ENCODE data around the gene CAMTA1.
"Not testable (repeated sequence)": the region's sequence is repeated elsewhere in the genome, so short reads cannot be mapped to it uniquely, and the experiment has no call there.

CAMTA1 gene

DNA sequence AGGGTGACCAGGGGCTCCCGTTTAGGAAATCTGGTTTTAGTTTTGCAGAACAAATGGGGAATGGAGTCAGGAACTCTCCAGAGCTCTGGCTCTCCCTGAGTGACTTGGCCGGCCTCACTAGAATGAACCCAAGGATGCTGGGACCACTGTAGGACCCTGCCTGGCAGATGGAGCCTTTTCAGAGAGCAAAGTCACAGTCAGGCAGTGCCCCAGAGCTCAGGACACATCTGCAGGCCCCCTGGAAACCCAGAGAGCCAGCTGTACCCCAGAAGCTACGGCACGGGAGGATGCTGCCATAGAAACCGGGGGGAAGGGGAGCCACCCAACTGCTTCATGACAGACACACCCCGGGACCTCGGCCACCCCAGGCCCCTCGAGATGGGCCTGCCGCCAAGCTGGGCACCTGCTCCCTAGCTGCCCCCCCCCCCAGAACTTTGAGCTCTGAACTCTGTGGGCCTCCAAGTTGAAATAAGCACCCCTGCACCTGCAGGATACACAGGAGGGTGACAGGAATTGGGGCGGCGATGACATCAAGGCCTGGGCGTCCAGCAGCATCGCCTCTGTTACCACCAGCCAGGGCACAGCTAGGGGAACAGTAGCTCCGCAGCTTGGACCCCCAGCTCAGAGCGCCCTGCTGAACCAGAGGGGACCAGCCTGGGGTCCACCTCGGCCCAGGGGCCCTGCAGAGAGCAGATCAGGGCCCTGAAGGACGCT lies 894.1 kb downstream of the CAMTA1 start:
- no peak for DNase-seq

DNA sequence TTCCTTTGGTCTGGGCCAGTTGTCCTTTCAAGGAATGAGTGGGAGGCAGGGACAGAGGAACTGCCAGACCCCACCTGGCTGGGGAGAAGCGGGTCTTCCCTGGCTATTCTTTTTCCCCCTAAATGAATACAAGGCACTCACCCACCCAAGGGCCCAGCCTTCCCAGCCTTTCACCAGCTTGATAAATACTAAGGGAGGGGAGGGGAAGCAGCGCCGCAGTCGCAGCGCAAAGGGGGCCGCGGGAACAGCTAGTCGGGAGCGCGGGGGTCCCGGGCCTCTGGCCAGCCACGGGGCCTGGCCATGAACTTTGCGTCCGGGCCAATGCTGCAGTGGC lies 894.6 kb downstream of the CAMTA1 start:
- DNase-seq, result no peak

DNA sequence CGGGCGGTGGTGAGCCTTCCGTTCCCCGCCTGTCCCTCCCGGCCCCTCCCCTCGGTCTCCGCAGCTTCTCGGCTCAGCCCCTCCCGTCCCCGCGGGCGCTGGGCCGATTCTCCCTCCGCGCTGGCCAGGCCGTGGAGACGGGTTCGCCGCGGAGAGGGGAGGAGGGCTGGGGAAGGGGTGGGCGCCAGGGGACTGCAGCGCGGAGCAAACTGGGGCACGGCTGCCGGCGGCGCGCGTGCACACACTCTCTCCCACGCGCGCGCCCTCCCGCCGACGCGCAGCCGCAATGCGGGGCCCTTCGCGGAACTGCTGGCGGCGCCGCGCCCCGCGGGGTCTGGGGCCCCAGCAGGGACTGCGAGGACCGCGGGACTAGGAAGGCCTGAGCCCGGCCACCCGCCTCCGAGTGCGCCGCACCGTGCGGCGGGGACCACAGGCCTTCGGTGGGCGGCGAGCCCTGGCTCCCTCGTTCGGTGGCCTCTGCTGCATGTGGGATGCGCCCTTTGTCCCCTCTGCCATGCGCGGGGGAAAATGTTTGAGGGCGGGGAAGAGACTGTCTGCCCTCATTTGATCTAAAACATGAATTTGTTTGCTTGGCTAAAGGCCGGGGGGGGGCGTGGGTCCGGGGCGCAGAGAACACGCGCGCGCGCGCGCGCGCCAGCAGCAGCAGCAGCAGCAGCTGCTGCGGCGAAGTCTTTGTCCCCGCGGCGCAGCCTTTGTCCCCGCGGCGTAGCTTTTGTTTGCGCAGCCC lies 895.1 kb downstream of the CAMTA1 start:
- peak; percentile 42 for DNase-seq

DNA sequence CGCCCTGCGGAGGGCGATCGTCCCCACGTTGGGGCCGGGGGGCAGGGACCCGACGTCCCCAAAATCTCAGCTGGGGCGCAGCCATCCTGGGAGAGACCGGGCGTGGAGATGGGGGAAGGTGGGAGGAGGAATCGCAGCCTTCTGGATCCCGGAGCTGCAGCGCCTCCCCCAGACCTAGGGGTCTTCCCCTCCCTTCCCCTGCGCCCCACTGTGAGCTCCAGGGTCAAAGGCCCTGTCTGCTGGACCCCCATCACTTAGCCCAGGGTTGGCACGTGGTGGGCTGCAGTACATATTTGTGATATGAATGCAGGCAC lies 895.7 kb downstream of the CAMTA1 start:
- no peak for DNase-seq

DNA sequence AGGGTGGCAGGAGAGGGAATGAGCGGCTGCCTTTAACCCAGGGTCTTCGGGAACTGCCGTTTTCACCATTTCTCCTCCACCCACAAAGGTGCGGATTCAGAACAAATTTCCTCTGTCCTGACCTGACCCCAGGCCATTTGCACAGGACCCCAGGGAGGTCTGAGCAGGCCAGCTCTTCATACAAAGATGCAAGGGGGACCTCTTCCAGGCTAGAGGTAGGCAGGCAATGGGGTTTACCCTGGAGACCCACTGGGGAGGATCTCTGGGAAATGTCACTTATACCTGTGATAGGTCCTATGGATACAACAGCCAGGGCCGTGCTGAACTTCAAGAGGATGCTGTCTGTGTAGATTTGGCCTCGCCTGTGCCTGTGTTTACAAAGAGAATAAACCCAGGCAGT lies 896.1 kb downstream of the CAMTA1 start:
- DNase-seq, result no peak

DNA sequence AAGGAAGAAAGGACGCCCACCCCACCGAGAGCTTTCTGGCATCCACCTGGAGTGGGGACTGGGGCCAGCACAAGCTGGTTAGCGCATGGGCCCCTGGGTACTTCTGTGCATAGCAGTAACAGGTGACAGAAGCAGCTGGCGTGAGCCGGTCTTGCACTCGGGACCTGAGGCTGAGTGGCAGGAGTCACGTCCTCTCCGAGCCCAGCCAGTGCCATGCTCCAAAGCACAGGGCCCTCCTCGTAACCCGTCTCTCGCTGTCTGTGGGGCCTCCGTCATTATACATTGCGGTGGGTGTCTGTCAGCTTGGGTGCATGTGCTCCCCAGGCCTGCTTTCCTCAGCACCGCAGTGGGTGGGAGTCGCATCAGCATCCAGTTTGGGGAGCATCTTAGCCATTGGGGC lies 898.3 kb downstream of the CAMTA1 start:
- no peak for DNase-seq

DNA sequence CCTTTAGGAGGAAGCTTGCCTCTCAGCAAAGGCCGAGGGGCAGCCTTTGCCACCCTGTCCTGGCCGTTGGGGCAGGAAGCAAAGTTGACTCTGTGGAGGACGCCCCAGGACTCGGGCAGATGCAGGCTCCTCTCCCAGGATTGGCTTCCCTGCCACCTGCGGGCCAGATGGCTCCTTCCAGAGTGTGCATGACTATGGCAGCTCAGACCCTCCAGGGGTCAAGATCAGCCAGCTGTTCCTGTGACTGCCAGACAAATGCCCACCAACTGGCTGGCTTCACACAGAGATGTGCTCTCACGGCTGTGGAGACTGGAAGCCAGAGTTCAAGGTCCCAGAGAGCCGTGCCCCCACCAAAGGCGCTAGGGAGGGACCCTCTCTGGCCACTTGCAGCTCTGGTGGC lies 898.9 kb downstream of the CAMTA1 start:
- no peak for DNase-seq

DNA sequence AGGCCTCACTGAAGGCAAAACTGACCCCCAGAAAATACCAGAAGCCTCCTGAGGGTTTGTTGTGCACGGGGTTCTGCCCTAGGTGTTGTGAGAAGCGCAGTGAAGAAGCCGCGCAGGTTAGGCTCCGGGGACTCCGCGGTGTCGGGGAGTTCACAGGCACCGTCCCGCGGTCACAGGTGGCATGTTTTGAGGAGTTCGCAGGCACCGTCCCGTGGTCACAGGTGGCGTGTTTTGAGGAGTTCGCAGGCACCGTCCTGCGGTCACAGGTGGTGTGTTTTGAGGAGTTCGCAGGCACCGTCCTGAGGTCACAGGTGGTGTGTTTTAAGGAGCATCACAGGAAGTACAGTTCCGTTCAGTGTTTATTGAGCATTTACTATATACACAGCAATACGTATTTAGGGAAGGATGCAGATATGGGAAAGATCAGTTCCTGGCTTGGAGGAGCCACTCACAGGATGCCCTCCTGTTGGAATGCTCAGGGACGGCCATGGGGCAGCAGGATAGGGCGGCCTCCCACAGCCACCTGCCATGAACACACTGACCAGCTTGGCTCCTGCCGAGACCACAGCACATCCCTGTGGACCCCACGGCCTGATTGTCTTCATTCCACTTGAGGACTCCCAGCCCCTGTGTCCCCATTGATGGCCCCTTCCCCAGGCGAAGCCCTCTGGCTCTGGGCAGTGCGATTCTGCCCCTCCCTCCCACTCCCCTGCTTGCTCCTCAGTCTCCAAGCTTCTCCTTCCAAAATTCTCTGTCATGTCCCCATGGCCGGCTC lies 899.8 kb downstream of the CAMTA1 start:
- no peak for DNase-seq

DNA sequence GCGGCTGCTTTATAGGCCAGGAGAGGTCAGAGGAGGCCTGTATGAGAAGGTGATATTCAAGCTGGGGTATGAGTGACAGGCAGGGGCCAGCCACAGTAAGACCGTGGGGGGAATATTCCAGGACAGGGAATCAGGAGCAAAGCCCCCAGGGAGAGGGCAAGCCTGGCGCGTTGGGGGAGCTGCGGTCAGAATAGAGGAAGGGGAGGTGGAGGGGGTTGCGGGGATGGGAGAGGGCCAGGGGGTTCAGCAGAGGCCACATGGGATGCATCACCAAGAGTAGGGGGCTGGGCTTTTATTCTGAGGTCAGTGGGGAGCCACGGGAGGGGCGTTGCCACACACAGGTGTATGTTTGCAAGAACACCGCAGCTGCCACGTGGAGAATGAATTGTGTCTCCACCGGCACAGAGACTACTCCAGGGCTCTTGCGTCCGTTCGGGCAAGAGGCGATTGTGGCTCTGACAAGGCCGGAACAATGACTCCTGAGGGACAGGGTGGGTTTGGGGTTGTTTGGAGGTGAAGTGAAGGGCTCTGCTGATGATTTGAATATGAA lies 901.1 kb downstream of the CAMTA1 start:
- DNase-seq, result no peak

DNA sequence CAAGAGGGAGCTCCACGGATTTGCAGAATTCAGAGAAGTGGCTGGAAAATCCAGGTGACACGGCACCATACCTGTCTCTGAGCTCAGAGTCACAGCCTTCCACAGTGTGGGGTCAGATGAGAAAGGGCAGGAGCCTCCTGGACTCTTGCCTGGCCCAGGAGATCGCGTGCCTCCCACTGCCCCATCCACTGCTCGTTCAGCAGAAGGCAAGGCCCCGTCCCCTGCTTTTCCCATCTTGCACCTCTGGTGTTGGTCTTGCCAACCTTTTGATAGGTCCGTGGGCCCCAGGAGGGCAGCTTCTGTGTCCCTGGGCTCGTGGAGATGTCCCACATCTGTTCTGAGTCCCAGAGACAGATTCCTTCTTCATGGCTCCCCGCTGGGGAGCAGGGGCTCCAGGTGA lies 902.2 kb downstream of the CAMTA1 start:
- no peak for DNase-seq

DNA sequence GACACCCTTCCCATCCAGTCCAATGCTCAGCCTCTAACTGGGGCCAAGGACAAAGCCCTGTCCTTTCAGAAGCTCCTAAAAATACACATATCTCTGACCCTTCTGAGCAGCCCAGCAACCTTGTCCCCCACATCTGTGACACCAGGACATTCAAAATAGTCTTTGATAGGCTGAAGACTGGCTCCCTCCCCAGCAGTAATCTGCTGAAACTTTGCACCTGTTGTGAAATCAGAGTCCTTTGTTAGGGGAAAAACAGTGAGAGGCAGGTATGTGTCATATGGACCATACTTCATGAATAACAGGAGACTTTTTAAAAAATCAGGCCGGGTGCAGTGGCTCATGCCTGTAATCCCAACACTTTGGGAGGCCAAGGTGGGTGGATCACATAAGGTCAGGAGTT lies 903.4 kb downstream of the CAMTA1 start:
- DNase-seq, result no peak

DNA sequence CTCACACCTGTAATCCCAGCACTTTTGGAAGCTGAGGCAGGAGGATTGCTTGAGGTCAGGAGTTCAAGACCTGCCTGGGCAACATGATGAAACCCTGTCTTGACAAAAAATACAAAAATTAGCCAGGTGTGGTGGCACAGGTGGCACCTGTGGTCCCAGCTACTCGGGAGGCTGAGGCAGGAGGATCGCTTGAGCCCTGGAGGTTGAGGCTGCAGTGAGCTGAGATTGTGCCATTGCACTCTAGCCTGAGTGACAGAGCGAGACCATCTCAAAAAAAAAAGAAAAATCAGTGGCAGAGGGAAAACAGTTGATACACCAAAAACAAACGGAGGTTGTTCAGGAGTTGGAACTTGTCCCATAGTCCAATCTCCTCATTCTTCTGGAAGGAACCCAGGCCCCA lies 904.1 kb downstream of the CAMTA1 start:
- DNase-seq, result not testable (repeated sequence)

DNA sequence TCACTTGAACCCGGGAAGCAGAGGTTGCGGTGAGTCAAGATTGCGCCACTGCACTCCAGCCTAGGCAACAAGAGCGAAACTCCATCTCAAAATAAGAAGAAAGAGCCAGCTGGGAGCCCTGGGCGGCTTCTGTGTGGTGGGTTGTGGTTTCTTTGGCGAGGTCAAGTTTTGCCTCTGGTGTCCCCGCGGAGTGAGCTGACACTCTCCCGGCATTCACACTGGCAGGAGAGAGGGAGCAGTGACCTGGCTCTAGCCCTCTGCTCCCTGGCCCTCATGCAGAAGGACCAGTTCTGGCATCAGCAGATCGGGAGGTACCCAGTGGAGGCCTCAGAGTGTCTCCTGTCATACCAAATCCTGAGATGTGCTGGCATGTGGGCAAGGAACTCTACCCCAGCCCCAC lies 904.8 kb downstream of the CAMTA1 start:
- DNase-seq, result no peak

DNA sequence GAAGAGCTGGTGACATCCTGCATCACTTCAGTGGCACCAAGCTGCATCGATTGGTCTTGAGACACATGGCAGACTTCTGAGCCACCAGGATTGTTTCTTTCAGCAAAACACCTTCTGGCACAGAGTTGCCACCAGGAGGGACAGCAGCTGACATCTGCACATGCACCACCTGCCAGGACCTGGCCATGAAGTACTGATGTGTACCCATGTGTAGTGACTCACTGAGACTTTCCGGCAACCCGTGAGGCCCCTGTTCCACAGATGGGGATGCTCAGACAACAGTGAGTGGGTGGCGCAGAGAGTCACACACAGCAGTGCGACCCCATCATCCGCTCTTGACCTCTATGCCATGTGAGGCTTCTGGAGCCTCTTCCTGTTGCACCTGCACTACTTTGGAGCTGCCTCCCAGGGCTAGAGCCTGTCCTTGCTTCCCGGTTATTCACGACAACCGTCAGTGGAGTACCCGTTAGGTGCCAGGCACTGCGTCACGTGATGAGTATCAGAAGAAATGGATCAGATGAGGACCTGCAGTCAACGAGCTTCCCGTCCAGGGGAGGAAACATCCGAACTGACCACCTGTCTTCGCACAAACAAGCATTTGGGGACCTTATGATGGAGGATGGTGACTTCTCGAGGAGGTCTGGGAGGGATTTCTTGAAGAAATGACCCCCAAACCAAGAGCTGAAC lies 905.4 kb downstream of the CAMTA1 start:
- DNase-seq, result no peak

DNA sequence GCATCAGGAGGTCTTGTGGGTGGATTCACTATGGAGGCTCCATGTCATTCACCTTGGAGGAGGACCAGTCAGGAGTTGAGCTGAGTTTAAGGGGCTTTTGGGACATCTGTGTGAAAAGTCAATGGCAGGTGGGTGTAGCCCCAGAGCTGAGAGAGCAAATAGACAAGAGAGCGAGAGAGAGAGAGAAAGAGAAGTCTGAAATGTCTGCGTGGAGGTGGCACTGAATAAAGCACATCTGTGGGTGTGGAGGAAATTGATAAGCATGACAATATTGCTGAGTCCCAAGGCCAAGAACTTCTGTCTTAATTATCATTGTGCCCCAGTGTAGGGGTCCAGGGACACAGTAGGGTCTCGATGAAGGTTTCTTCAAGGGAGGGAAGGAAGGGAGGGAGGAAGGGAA lies 906.3 kb downstream of the CAMTA1 start:
- no peak for DNase-seq

DNA sequence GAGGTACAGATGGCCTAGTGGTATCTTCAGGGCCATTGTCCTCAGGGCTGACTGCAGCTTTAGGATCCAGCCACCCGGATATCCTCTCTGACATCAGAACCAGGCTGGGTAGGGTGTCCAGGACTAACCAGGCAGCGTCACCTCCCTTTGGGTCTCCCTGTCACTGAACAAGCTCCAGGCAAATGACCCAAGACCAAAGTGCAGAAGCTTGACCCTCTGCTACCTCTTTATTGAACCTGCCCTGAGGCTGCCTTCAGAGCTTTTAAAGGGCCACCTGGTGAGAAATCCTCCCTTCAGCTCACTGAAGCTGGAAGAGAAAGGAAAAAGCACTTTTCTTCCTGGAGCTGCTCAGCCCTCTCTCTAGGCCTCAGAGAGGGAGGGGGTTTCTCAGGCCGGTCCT lies 906.8 kb downstream of the CAMTA1 start:
- DNase-seq, result no peak

DNA sequence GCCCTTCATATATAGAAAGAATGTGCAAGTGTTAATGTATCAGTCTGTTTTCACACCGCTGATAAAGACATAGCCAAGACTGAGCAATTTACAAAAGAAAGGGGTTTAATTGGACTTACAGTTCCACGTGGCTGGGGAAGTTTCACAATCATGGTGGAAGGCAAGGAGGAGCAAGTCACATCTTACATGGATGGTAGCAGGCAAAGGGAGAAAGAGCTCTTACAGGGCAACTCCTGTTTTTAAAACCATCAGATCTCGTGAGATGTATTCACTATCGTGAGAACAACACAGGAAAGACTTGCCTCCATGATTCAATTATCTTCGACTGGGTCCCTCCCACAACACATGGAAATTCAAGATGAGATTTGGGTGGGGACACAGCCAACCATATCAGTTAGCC lies 907.8 kb downstream of the CAMTA1 start:
- not testable (repeated sequence) for DNase-seq

DNA sequence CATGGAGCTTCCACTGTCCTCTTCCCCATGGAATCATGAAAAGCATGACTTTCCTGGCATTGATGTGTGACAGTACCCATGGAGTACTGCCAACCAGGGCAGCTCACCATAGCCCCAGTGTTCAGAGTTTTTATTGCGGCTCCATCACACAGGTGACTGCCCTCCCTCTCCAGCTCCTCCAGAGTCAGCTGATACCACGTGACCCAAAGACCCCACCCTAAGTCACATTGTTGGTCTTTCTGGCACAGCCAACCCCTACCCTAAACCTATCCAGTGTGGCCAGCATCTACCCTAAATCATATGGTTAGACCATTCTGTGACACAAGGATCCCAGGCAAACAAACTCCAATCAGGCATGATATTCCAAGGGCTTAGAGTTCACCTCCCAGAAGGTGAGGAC lies 908.4 kb downstream of the CAMTA1 start:
- no peak for DNase-seq

DNA sequence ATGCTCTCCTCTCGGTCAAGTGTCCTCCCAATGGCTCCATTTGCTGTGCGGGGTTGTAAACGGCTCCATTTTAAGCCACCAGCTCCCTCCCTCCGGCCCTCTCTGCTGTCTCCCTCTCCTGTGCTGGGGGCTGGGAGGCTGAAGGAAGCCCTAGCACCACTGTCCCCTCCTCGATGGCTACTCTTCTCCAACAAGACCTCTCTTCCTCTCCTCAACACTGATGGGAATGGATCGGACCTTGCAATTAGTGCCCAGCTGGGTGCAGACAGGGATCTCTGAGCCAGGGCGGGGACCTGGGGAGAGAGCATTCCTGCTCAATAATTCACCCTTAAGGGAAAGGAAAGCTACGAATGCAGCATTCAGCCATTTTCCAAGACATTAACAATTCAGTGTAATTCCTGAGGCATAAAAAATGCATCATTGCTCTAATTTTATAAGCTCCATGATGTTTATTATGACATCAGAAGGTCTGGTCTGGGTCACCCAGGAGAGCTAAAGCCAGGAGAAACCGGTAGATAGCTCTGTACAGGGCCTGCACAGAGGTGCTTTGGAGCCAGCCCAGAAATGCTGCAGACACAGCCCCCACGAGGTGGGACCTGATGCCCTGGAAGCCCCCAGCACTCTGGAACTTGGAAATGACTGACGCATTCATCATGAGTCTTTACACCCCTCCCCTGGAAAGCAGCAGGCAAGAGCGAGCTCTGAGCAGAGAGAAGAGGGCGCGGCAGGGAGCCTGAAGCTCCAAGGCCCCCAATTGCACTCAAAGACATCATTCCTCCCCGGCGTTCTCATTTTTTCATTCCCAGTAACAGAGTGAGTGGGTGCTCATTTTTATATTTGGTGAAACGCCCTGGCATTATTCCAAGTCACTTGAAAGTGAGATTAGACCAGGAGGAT lies 909.6 kb downstream of the CAMTA1 start:
- DNase-seq, result no peak

DNA sequence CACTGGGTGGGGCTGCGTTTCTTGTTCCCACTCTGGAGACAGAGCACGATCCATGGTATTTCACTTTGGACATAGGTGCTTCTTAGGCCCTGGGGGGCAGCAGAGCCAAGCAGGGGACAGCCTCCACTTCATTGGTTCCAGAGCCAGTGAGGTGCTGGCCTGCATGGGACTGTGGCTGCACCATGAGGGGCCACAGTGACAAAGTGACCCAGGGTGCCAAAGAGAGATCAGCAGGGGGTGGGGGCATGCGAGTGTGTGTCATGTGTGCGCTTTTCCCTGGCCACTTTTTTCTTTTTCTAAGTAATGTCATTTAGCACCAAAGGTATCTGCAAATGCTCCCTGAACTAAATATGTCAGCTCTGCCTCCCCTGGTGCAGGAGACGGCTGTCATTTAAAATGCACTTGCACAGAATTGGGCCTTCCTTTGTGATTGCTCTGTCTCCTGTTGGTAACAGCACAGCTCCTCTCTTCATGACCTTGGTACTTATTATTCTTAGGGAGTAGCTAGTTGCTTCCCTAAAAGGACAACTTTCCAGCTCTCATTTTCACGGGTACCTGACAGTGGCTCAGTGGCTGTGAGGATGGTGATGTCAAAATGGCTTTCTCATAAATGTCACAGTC lies 910.4 kb downstream of the CAMTA1 start:
- DNase-seq, result no peak

DNA sequence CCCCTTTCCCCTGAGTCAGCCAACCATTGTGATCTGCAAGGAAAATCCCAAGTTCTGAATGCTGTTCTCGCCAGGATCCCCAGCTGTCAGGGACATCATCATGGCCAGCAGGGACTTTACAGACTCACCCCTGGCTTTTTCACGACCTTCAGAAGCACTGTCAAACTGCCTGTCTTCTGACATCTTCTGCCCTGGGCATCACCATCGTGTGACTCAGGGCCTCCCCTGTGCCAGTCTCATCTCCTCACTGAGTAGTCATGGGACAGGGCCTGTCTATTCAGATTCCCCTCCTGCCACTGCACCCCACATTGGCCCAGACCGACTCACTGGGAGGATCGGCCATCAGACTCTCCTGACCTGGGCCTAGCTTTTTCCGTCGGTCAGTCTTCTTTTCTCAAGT lies 913.4 kb downstream of the CAMTA1 start:
- no peak for DNase-seq

DNA sequence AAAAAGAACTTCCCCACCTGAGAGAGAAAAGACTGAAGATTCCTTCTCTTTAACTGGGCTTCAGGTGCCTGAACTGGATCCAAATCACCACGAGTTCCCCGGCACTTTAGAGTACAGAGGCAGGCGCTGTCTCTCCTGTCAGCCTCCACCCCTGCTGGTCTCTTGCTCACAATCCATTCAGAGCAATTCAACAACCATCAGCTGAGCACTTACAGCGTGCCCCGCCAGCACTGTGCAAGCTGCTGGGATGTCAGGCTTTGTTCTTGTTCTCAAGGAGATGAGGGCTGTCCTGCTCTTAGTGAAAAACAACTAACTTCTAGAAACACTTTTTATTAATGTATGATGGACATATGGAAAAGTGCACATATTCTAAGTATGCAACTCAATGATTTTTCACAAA lies 917.1 kb downstream of the CAMTA1 start:
- no peak for DNase-seq

All from EL (cell line).